ENCODE data around the gene ABITRAM.

GRCh38 chr9:108972626-108973209 is 38.5 kb downstream of the ABITRAM start:
- TF ChIP-seq TAF1 (IDR thresholded peaks at IDR 0.05; ENCODE audit: borderline replicate concordance, low read depth, low read length) = no peak
- no peak for TF ChIP-seq POLR2AphosphoS5 (IDR thresholded peaks at IDR 0.05; ENCODE audit: low read depth, low read length)
- no peak for TF ChIP-seq POLR2A (IDR thresholded peaks at IDR 0.05; ENCODE audit: low read depth, low read length)
